GM12873 (cell line): ENCODE results near the gene APP.

Experiments
- CTCF ChIP-seq: IDR thresholded peaks from 2 replicates; pipeline ENCODE4 v1.5.1; 2012; ENCODE audit warnings: low read depth, mild to moderate bottlenecking, moderate library complexity, low read length, control low read depth; ENCODE audit not compliant: insufficient read depth; ENCODE audit errors: missing control alignments

The APP gene

DNA sequence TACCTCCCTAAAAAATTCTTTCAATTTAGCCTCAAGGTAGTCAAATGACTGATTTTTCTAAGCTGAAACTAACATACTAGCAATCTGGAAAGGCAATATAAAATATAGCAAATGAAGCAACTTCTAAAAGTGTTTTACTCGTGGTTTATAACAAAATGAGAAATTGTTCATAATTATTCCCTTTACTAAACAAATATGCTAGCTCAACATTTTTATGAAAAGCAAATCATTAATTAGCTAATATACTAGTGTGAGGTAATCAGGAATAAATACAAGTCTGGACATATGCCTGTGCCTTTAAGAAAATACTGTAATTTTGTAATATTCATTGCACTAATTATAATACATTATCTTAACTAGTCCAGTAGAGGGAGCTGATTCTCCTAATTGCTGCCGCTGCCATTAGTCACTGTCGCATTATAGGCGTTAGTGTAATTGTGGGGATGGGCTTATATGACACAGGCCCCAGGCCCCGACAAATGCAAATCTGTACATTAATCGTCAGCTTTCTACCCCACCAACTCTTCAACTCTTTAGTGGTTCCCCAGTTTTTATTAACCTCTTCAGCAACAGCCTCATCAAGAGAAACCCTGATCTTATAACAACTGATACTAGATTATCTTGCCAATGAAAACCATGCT, 274.9 kb downstream of the APP start:
- TF ChIP-seq CTCF = peak; percentile 52

GRCh38 chr21:25893191-25893590, 277.4 kb downstream of the APP start:
- no peak for TF ChIP-seq CTCF

DNA sequence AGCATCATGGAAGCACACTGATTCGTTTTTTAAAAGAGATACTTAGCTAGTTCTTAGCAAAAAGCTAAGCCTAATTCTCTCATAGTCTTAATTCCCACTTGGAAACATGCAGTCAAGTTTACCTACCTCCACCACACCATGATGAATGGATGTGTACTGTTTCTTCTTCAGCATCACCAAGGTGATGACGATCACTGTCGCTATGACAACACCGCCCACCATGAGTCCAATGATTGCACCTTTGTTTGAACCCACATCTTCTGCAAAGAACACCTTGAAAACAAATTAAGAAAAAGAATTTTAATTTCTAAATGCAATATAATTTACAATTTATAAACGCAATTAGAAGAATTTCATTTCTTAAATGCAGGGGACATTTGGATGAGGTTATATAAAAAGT, 279.0 kb downstream of the APP start:
- TF ChIP-seq CTCF = no peak

DNA sequence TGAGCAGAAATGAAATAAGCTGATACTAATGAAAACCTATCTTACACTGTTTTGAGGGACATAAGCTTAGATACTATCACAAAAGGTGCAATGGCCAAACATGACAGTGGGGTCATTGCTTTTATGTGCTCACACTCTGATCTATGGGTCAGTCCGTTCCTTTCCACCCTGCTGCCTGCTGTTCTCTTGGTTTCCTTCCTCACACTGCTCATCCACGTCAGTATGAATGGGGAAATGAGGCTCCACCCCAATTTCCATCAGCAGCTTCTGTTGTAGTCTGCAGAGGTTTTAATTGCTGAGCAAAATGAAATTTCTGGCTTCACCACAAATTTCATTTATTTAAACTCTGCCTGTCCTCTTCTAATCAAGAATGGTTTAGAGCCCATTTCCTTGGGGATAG, 280.6 kb downstream of the APP start:
- no peak for TF ChIP-seq CTCF

- no peak for TF ChIP-seq CTCF
These were observed 281.9 kb downstream of the APP start for GRCh38 chr21:25888711-25889110.

GRCh38 chr21:25887646-25888306, 282.8 kb downstream of the APP start:
- TF ChIP-seq CTCF = no peak

DNA sequence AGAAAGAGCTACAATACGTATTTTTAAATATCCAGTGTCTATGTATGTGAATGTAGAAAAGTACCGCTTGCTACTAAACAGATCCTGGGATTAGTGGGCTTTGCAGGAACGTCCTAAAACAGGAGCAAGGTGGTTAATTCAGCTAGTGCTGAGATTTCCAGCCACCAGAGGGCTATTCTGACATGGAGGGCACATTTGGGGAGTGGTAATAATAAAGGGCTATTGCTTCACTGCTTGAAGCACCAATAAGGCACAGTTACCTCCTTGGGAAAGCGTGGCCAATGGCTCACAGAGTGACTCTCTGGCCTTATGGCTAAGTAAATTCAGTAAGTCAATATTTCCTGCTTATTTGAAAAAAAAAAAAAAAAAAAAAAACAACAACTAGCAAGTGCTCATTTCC, 283.4 kb downstream of the APP start:
- peak; percentile 8 for TF ChIP-seq CTCF
